Measurements from ENCODE around the gene FRMD4A. TPM values are rescaled to one million over a fixed set of nuclear protein-coding genes. Genes with fewer than 3 reads are reported as not detected.

Gene FRMD4A
- total RNA-seq, 1 experiment from 2014 or later = 7.0 TPM

GRCh38 chr10:13938950-13939349, 391.8 kb downstream of the FRMD4A start:
- H3K4me1 Mint-ChIP-seq (ENCODE audit: low read depth, unreplicated experiment) = no peaks in the 10 kb centered on the region
- no peak overlapping the region for H3K27ac Mint-ChIP-seq (ENCODE audit: unreplicated experiment)
- H3K9me3 Mint-ChIP-seq (ENCODE audit: low read depth, unreplicated experiment) = no peaks in the 10 kb centered on the region
- CTCF ChIA-PET = no interaction called here
- no peaks in the 10 kb centered on the region for H3K36me3 Mint-ChIP-seq (ENCODE audit: insufficient read depth, unreplicated experiment)
- TF ChIP-seq CTCF (IDR thresholded peaks at IDR 0.05; ENCODE audit: unreplicated experiment) = no peak
- peaks cover 42% of the 10 kb centered on the region for H3K27me3 Mint-ChIP-seq (ENCODE audit: unreplicated experiment)
- no TSS peak for BruUV-seq (replicated peaks)
- no peak for DNase-seq
- no peak overlapping the region for H3K4me3 Mint-ChIP-seq (ENCODE audit: low read depth, unreplicated experiment)
- intact Hi-C loops (cut with micrococcal nuclease; ENCODE audit: unreplicated experiment) = no loop called here

GRCh38 chr10:13936826-13937225, 393.9 kb downstream of the FRMD4A start:
- CTCF ChIA-PET = no interaction called here
- no TSS peak for BruUV-seq (replicated peaks)
- Mint-ChIP-seq H3K4me3 (ENCODE audit: low read depth, unreplicated experiment) (no peak overlapping the region), H3K4me1 (ENCODE audit: low read depth, unreplicated experiment) (no peaks in the 10 kb centered on the region), H3K27ac (ENCODE audit: unreplicated experiment) (no peak overlapping the region), H3K27me3 (ENCODE audit: unreplicated experiment) (peaks cover 64% of the 10 kb centered on the region), H3K9me3 (ENCODE audit: low read depth, unreplicated experiment) (no peaks in the 10 kb centered on the region), H3K36me3 (ENCODE audit: insufficient read depth, unreplicated experiment) (no peaks in the 10 kb centered on the region)
- no peak for TF ChIP-seq CTCF (IDR thresholded peaks at IDR 0.05; ENCODE audit: unreplicated experiment)
- DNase-seq = no peak
- intact Hi-C loops (cut with micrococcal nuclease; ENCODE audit: unreplicated experiment) = no loop called here

GRCh38 chr10:13930120-13930519, 400.6 kb downstream of the FRMD4A start:
- CTCF ChIA-PET = no interaction called here
- Mint-ChIP-seq H3K27ac (ENCODE audit: unreplicated experiment) (no peak overlapping the region), H3K36me3 (ENCODE audit: insufficient read depth, unreplicated experiment) (no peaks in the 10 kb centered on the region), H3K4me1 (ENCODE audit: low read depth, unreplicated experiment) (no peaks in the 10 kb centered on the region), H3K27me3 (ENCODE audit: unreplicated experiment) (peaks cover 66% of the 10 kb centered on the region), H3K9me3 (ENCODE audit: low read depth, unreplicated experiment) (no peaks in the 10 kb centered on the region), H3K4me3 (ENCODE audit: low read depth, unreplicated experiment) (no peak overlapping the region)
- intact Hi-C loops (cut with micrococcal nuclease; ENCODE audit: unreplicated experiment) = no loop called here
- TF ChIP-seq CTCF (IDR thresholded peaks at IDR 0.05; ENCODE audit: unreplicated experiment) = no peak
- no TSS peak for BruUV-seq (replicated peaks)
- DNase-seq = no peak

- BruUV-seq (replicated peaks) = no TSS peak
- Mint-ChIP-seq H3K4me1 (ENCODE audit: low read depth, unreplicated experiment) (no peaks in the 10 kb centered on the region), H3K27ac (ENCODE audit: unreplicated experiment) (no peak overlapping the region), H3K27me3 (ENCODE audit: unreplicated experiment) (peaks cover 56% of the 10 kb centered on the region), H3K4me3 (ENCODE audit: low read depth, unreplicated experiment) (no peak overlapping the region), H3K36me3 (ENCODE audit: insufficient read depth, unreplicated experiment) (no peaks in the 10 kb centered on the region), H3K9me3 (ENCODE audit: low read depth, unreplicated experiment) (no peaks in the 10 kb centered on the region)
- TF ChIP-seq CTCF (IDR thresholded peaks at IDR 0.05; ENCODE audit: unreplicated experiment) = no peak
- CTCF ChIA-PET = no interaction called here
- intact Hi-C loops (cut with micrococcal nuclease; ENCODE audit: unreplicated experiment) = no loop called here
- DNase-seq = no peak
Measured at GRCh38 chr10:13928451-13928850, 402.3 kb downstream of the FRMD4A start.
